Caco-2 (cell line): ENCODE measurements around the gene SAFB. TPM values are rescaled to one million over a fixed set of nuclear protein-coding genes. Genes with fewer than 3 reads are reported as not detected.

Experiments
- BruUV-seq: library from RNA; stranded (reverse); fragments of 400-500 nt; replicated peaks from 2 replicates; lab custom pipeline; 2021; lab: Mats Ljungman, UMichigan
- CTCF ChIA-PET: fragments of 300-600 bp; sonication (Branson Sonifier 250); formaldehyde crosslinking; loops from one replicate; lab custom pipeline; 2022; ENCODE audit warnings: antibody characterized with exemption; lab: Charles Lee
- POLR2A ChIA-PET: fragments of 300-600 bp; sonication (Branson Sonifier 250); formaldehyde crosslinking; loops from one replicate; lab custom pipeline; 2022; ENCODE audit warnings: antibody characterized with exemption; lab: Charles Lee
- DNase-seq, 2 experiments: peaks; one replicate each; pipeline versions ENCODE4 v3.0.0 to v3.0.0-alpha.2; 2020 to 2022
- H3K27me3 ChIP-seq: replicated peaks from 2 replicates; pipeline ENCODE4 v1.6.0; 2011; ENCODE audit warnings: low read length; ENCODE audit not compliant: control insufficient read depth, insufficient read depth
- H3K36me3 ChIP-seq: 2 replicates; pipeline ENCODE4 v1.5.1; 2011; ENCODE audit warnings: low read length; ENCODE audit not compliant: control insufficient read depth, insufficient read depth
- H3K4me1 ChIP-seq: fragments of 250-450 bp; sonication (Bioruptor Pico); 2 replicates; pipeline ENCODE4 v1.5.1; 2020; ENCODE audit warnings: mild to moderate bottlenecking
- H3K4me3 ChIP-seq: 2 replicates; pipeline ENCODE4 v1.5.1; 2011; ENCODE audit warnings: low read depth, mild to moderate bottlenecking, control low read depth, low read length
- H3K9me3 ChIP-seq: fragments of 250-450 bp; sonication (Bioruptor Pico); 2 replicates; pipeline ENCODE4 v1.5.1; 2020; ENCODE audit warnings: mild to moderate bottlenecking, moderate library complexity
- H3K27ac Mint-ChIP-seq: one replicate; pipeline ENCODE4 v1.8.0; 2022; ENCODE audit warnings: mixed read lengths; ENCODE audit not compliant: unreplicated experiment
- H3K27me3 Mint-ChIP-seq: one replicate; pipeline ENCODE4 v1.8.0; 2022; ENCODE audit warnings: mixed read lengths; ENCODE audit not compliant: insufficient read depth, unreplicated experiment
- H3K36me3 Mint-ChIP-seq: one replicate; pipeline ENCODE4 v1.8.0; 2022; ENCODE audit warnings: mild to moderate bottlenecking, mixed read lengths; ENCODE audit not compliant: insufficient read depth, unreplicated experiment
- H3K4me1 Mint-ChIP-seq: one replicate; pipeline ENCODE4 v1.8.0; 2022; ENCODE audit warnings: low read depth, mixed read lengths; ENCODE audit not compliant: unreplicated experiment
- H3K4me3 Mint-ChIP-seq: one replicate; pipeline ENCODE4 v1.8.0; 2022; ENCODE audit warnings: mild to moderate bottlenecking, moderate library complexity, mixed read lengths; ENCODE audit not compliant: unreplicated experiment
- H3K9me3 Mint-ChIP-seq: one replicate; pipeline ENCODE4 v1.8.0; 2022; ENCODE audit warnings: mixed read lengths; ENCODE audit not compliant: unreplicated experiment
- intact Hi-C: fragments of 100-400 bp; cut with micrococcal nuclease; formaldehyde crosslinking; loops from one replicate; pipeline ENCODE4 v1.10.0; 2022; ENCODE audit not compliant: unreplicated experiment
- total RNA-seq: library from RNA; stranded (reverse); gene quantifications from 2 replicates; pipeline ENCODE4 v1.2.3, GENCODE V29; 2022
- TF ChIP-seq, protein P1 (sequence below), 2 experiments: fragments of 200-600 bp in 1 of 2; IDR thresholded peaks; 1 replicate in 1 of 2; 2 replicates in 1 of 2; pipeline versions ENCODE4 v1.5.1 to v1.8.0; 2011 to 2022; ENCODE audit warnings: antibody characterized with exemption in 1 of 2, control low read depth in 1 of 2, inconsistent platforms in 1 of 2, low read depth in 1 of 2, low read length in 1 of 2, mild to moderate bottlenecking in 1 of 2, moderate library complexity in 1 of 2; ENCODE audit not compliant: insufficient read depth in 1 of 2, severe bottlenecking in 1 of 2, unreplicated experiment in 1 of 2

The SAFB gene
- total RNA-seq, 1 experiment from 2014 or later: 120 TPM

DNA sequence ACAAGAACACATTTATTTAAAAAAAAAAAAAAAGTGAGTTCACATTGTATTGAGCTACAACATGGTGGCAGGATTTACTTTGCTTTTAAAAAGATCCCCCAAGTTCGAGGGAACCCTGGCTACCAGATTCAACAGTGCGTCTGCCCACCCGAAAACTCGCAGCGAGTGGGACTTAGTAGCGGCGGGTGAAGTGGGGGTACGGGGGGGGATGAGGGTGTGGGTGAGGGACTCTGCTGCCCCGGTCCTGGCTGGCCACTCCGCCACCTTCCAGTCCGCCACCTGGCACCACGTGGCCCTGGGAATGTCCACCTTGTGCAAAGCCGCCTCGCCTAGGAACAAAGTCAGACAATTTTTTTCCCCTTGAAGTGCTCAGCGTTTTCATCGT lies 35.8 kb upstream of the SAFB start:
- H3K27me3 ChIP-seq: no peaks in the 10 kb centered on the region
- no peaks in the 10 kb centered on the region for H3K4me1 Mint-ChIP-seq
- TF ChIP-seq, protein P1, sequence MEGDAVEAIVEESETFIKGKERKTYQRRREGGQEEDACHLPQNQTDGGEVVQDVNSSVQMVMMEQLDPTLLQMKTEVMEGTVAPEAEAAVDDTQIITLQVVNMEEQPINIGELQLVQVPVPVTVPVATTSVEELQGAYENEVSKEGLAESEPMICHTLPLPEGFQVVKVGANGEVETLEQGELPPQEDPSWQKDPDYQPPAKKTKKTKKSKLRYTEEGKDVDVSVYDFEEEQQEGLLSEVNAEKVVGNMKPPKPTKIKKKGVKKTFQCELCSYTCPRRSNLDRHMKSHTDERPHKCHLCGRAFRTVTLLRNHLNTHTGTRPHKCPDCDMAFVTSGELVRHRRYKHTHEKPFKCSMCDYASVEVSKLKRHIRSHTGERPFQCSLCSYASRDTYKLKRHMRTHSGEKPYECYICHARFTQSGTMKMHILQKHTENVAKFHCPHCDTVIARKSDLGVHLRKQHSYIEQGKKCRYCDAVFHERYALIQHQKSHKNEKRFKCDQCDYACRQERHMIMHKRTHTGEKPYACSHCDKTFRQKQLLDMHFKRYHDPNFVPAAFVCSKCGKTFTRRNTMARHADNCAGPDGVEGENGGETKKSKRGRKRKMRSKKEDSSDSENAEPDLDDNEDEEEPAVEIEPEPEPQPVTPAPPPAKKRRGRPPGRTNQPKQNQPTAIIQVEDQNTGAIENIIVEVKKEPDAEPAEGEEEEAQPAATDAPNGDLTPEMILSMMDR (IDR thresholded peaks at IDR 0.05; ENCODE audit: insufficient read depth in 1 of 2, low read depth in 1 of 2, low read length in 1 of 2, severe bottlenecking in 1 of 2, unreplicated experiment in 1 of 2): no peak
- no TSS peak for BruUV-seq
- H3K27ac Mint-ChIP-seq: no peak overlapping the region
- H3K36me3 ChIP-seq: no peaks in the 10 kb centered on the region; the same call in 1 of the 2 replicates
- no peak overlapping the region for H3K4me3 Mint-ChIP-seq
- H3K4me3 ChIP-seq: no peak overlapping the region
- ChIA-PET CTCF (no interaction called here), POLR2A (no interaction called here)
- H3K36me3 Mint-ChIP-seq: peaks cover 69% of the 10 kb centered on the region
- no peaks in the 10 kb centered on the region for H3K9me3 ChIP-seq
- H3K4me1 ChIP-seq: peaks cover 6% of the 10 kb centered on the region
- no peak for DNase-seq
- no peaks in the 10 kb centered on the region for H3K27me3 Mint-ChIP-seq
- H3K9me3 Mint-ChIP-seq: no peaks in the 10 kb centered on the region
- intact Hi-C loops: no loop called here

DNA sequence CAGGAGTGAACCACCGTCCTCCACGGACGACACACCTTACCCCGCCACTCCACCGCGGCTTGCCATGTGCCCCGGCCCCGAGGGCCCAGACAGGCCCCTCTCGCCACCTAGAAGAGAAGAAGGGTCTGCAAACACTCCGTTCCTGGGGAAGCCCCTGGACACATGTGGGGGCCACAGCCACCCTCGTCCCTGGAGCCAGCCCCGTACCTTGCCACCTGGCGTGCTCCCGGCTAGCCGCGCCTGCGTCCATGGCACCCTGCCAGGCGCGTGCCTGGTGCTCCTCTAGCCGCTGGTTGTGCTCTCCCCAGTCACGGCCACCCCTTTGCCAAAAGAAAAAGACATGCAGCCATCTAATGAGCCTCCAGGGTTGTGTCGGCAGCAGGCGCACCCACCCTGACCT lies 35.2 kb upstream of the SAFB start:
- no peak for DNase-seq
- no peak overlapping the region for H3K4me3 Mint-ChIP-seq
- Histone ChIP-seq H3K4me3 (no peak overlapping the region), H3K27me3 (no peaks in the 10 kb centered on the region), H3K9me3 (no peaks in the 10 kb centered on the region), H3K4me1 (no peaks in the 10 kb centered on the region; the same call in 1 of the 2 replicates), H3K36me3 (no peaks in the 10 kb centered on the region; the same call in 1 of the 2 replicates)
- no peaks in the 10 kb centered on the region for H3K9me3 Mint-ChIP-seq
- TF ChIP-seq, protein P1 (IDR thresholded peaks at IDR 0.05; ENCODE audit: insufficient read depth in 1 of 2, low read depth in 1 of 2, low read length in 1 of 2, severe bottlenecking in 1 of 2, unreplicated experiment in 1 of 2): no peak
- no peak overlapping the region for H3K27ac Mint-ChIP-seq
- H3K4me1 Mint-ChIP-seq: no peaks in the 10 kb centered on the region
- CTCF ChIA-PET: no interaction called here
- no TSS peak for BruUV-seq
- H3K36me3 Mint-ChIP-seq: peaks cover 73% of the 10 kb centered on the region
- H3K27me3 Mint-ChIP-seq: no peaks in the 10 kb centered on the region
- POLR2A ChIA-PET: no interaction called here
- intact Hi-C loops: no loop called here

GRCh38 chr19:5588441-5588840 lies 34.4 kb upstream of the SAFB start:
- BruUV-seq: no TSS peak
- Mint-ChIP-seq H3K27ac (no peak overlapping the region), H3K27me3 (no peaks in the 10 kb centered on the region), H3K4me3 (no peak overlapping the region), H3K9me3 (no peaks in the 10 kb centered on the region), H3K4me1 (no peaks in the 10 kb centered on the region), H3K36me3 (peaks cover 81% of the 10 kb centered on the region)
- H3K4me3 ChIP-seq: no peak overlapping the region
- TF ChIP-seq, protein P1 (IDR thresholded peaks at IDR 0.05; ENCODE audit: insufficient read depth in 1 of 2, low read depth in 1 of 2, low read length in 1 of 2, severe bottlenecking in 1 of 2, unreplicated experiment in 1 of 2): no peak
- peaks cover 3% of the 10 kb centered on the region for H3K36me3 ChIP-seq
- H3K9me3 ChIP-seq: no peaks in the 10 kb centered on the region
- no peaks in the 10 kb centered on the region for H3K27me3 ChIP-seq
- ChIA-PET POLR2A (no interaction called here), CTCF (no interaction called here)
- intact Hi-C loops: no loop called here
- H3K4me1 ChIP-seq: no peaks in the 10 kb centered on the region
- DNase-seq: no peak
